AG04450 (cell line): Measurements from ENCODE around the gene USP20. TPM values are rescaled to one million over a fixed set of nuclear protein-coding genes. Genes with fewer than 3 reads are reported as not detected.

Experiments used
- CTCF ChIA-PET: fragments of 300-600, 350-600 bp; formaldehyde crosslinking; extraction: SDS; loops from one replicate; lab custom pipeline; 2022; ENCODE audit warnings: antibody characterized with exemption, inconsistent platforms; lab: Charles Lee
- POLR2A ChIA-PET: fragments of 350-600 bp; formaldehyde crosslinking; extraction: SDS; loops from one replicate; lab custom pipeline; 2021; ENCODE audit warnings: antibody characterized with exemption, inconsistent platforms; lab: Yijun Ruan, JAX
- DNase-seq: peaks from one replicate; pipeline ENCODE4 v3.0.0-alpha.2; 2011; ENCODE audit warnings: low read depth, low spot score
- H3K27ac ChIP-seq: one replicate; pipeline ENCODE4 v1.5.1; 2012; ENCODE audit warnings: low read depth, low read length, control low read depth
- H3K27me3 ChIP-seq: one replicate; pipeline ENCODE4 v1.6.0; 2012; ENCODE audit warnings: low read length; ENCODE audit not compliant: control insufficient read depth, insufficient read depth
- H3K4me3 ChIP-seq: 2 replicates; pipeline ENCODE4 v1.5.1; 2011; ENCODE audit warnings: mild to moderate bottlenecking, low read depth, low read length, control low read depth
- H3K9me3 ChIP-seq: 2 replicates; pipeline ENCODE4 v1.5.1; 2012; ENCODE audit warnings: low read length; ENCODE audit not compliant: control insufficient read depth, insufficient read depth
- polyA plus RNA-seq: library from polyadenylated mRNA; depleted of rRNA; stranded (reverse); fragments of >200 nt; gene quantifications from 2 replicates; pipeline ENCODE4 v1.2.3, GENCODE V29; 2011
- TF ChIP-seq, protein P1 (sequence below): IDR thresholded peaks from 2 replicates; pipeline ENCODE4 v1.5.1; 2011; ENCODE audit warnings: low read depth, low read length, control low read depth, inconsistent platforms

The USP20 gene
- polyA plus RNA-seq, 1 experiment, result 10.3 TPM

DNA sequence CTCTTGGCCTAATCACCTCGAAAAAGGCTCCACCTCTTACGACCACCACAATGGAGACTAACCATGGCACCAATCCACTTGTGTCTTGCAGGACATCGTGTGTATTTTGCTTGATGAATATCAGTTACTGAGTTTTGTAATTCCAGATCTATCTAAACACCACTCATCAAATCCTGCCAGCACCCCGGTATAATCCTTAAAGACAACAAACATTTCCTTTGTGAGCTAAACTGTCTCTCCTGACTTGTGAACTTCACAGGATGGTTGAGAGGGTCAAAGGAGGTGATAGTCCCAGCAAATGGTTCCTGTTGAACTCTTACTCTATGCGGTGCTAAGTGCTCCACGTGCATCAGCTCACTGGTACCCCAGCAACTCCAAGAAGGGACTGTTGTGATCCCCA is 36.3 kb upstream of the USP20 start:
- CTCF ChIA-PET, result interaction anchor here (1.0 kb wide), 1 partner anchor 9 kb away, joined by 3 read pairs; no protein-coding TSS in a partner anchor
- no peak for DNase-seq
- TF ChIP-seq, protein P1, sequence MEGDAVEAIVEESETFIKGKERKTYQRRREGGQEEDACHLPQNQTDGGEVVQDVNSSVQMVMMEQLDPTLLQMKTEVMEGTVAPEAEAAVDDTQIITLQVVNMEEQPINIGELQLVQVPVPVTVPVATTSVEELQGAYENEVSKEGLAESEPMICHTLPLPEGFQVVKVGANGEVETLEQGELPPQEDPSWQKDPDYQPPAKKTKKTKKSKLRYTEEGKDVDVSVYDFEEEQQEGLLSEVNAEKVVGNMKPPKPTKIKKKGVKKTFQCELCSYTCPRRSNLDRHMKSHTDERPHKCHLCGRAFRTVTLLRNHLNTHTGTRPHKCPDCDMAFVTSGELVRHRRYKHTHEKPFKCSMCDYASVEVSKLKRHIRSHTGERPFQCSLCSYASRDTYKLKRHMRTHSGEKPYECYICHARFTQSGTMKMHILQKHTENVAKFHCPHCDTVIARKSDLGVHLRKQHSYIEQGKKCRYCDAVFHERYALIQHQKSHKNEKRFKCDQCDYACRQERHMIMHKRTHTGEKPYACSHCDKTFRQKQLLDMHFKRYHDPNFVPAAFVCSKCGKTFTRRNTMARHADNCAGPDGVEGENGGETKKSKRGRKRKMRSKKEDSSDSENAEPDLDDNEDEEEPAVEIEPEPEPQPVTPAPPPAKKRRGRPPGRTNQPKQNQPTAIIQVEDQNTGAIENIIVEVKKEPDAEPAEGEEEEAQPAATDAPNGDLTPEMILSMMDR, result no peak
- peaks cover 24% of the 10 kb centered on the region for H3K27me3 ChIP-seq
- H3K4me3 ChIP-seq, result no peak overlapping the region
- H3K27ac ChIP-seq, result no peak overlapping the region
- POLR2A ChIA-PET, result no interaction called here
- no peaks in the 10 kb centered on the region for H3K9me3 ChIP-seq

DNA sequence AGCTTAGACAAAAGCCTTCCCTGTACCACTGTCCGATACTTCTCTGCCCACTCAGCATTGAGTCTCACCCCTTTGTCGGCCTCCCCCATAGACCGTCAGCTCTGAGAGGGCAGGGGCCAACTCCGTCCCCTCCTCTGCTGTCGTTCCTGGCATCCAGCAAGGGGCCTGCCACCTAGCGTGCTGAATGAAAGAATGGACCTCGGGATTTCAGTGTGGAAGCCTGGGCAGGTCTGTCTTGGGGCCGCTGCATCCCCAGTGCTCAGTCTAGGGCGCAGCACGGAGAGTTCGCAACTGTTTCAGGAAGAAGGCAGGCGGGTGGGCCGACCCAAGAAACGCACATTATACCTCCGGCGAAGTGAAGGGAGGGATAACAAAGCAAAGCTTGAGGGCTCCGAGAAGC is 33.8 kb upstream of the USP20 start:
- no peak overlapping the region for H3K4me3 ChIP-seq
- CTCF ChIA-PET, result interaction anchor here (1.2 to 2.9 kb wide), 3 partner anchors 64 to 159 kb away, joined by 3 to 7 read pairs (median 5); no protein-coding TSS in a partner anchor

DNA sequence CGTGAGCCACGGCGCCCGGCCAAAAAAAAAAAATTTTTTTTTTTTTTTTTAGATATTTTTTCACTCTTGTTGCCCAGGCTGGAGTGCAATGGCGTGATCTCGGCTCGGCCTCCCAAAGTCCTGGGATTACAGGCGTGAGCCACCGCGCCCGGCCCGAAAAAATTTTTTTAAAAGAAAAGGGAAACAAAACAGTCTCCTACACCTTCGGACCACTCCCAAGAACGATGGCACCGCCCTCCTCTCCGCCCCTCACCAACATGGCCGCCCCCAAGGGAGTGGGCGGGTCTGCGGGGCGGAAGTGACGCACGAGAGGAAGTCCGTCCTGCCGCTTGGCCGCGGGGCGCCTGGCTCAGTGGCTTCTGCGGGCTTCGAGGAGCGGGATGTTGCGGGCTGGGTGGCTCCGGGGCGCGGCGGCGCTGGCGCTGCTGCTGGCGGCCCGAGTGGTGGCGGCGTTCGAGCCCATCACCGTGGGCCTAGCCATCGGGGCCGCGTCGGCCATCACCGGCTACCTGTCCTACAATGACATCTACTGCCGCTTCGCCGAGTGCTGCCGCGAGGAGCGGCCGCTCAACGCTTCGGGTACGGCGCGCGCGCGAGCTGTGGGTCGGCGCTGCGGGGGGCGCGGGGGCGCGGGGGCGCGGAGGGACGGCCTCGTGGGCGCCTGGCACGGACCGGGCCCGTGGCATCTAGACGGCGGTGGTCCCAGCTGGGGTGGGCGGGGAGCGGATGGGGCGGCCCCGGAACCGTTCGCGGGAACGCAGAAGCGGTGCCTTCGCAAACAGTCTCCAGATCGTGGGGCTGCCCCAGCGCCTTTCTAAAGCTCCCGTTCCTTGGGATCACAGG is 32.2 kb upstream of the USP20 start, which contains the start of gene TOR1B:
Gene TOR1B (plus strand): TSS at position 352 of the 843 bp plus-strand sequence. CDS start 29 bp downstream, at position 381.
- DNase-seq, result peak; percentile 75
- TF ChIP-seq, protein P1, result no peak
- H3K4me3 ChIP-seq, result peak within 1 kb of the TSS; percentile 73
- H3K27ac ChIP-seq, result no peak within 1 kb of the TSS
- ChIA-PET POLR2A (interaction anchor here (0.6 to 1.3 kb wide), 2 partner anchors 39 to 298 kb away, joined by 3 to 5 read pairs; no protein-coding TSS in a partner anchor), CTCF (interaction anchor here (0.9 to 2.9 kb wide), 5 partner anchors 13 to 162 kb away, joined by 3 to 7 read pairs (median 4); no protein-coding TSS in a partner anchor)
- H3K9me3 ChIP-seq, result no peaks in the 10 kb centered on the region
- H3K27me3 ChIP-seq, result no peaks in the 10 kb centered on the region

More for the DNA sequence above, 33.8 kb upstream of the USP20 start:
- POLR2A ChIA-PET, result interaction anchor here (1.3 kb wide), 1 partner anchor 38 kb away, joined by 3 read pairs; no protein-coding TSS in a partner anchor
- TF ChIP-seq, protein P1, result no peak
- Histone ChIP-seq H3K9me3 (no peaks in the 10 kb centered on the region), H3K27ac (no peak overlapping the region), H3K27me3 (peaks cover under 1% of the 10 kb centered on the region)
- no peak for DNase-seq

DNA sequence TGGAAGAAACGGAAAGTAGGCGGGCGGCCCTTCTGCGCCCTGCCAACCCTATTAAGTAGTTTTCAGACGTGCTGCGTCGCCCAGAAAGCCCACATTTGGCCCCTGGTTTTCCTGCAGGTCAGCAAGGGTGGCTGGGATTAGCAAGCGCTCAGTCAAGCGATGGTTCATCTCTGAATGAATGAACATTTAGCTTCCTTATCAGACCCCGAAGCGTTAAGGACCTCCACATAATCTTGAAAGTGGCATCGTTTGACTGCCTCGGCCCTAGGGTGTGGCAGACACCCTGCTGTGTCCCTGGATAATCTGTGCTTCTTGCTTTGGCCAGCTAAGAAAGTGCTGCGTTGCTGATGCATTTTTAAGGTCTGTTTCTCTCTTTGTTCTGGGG is 31.6 kb upstream of the USP20 start:
- CTCF ChIA-PET, result interaction anchor here (0.9 to 2.9 kb wide), 4 partner anchors 13 to 162 kb away, joined by 3 to 7 read pairs (median 4); no protein-coding TSS in a partner anchor
- POLR2A ChIA-PET, result no interaction called here
- no peaks in the 10 kb centered on the region for H3K27me3 ChIP-seq
- H3K4me3 ChIP-seq, result peak overlapping the region; percentile 73
- TF ChIP-seq, protein P1, result no peak
- DNase-seq, result no peak
- H3K9me3 ChIP-seq, result no peaks in the 10 kb centered on the region
- no peak overlapping the region for H3K27ac ChIP-seq
